Fibroblast of lung (primary cell): ENCODE data around the gene TEX2. TPM values are rescaled to one million over a fixed set of nuclear protein-coding genes. Genes with fewer than 3 reads are reported as not detected.

ENCODE experiments used
- DNase-seq, 2 donors: peaks; one replicate each; pipeline versions ENCODE4 v3.0.0 to v3.0.0-alpha.2; 2010; ENCODE audit warnings: low read depth in 2 of 2
- H2AFZ ChIP-seq: 2 replicates; pipeline ENCODE4 v1.5.1; 2012; ENCODE audit warnings: low read length, control low read depth, inconsistent platforms
- H3K27ac ChIP-seq: 2 replicates; pipeline ENCODE4 v1.5.1; 2011; ENCODE audit warnings: low read length, control low read depth; ENCODE audit not compliant: insufficient read depth
- H3K27me3 ChIP-seq: 2 replicates; pipeline ENCODE4 v1.5.1; 2011; ENCODE audit warnings: mild to moderate bottlenecking, low read length; ENCODE audit not compliant: control insufficient read depth, insufficient read depth
- H3K36me3 ChIP-seq: 2 replicates; pipeline ENCODE4 v1.5.1; 2011; ENCODE audit warnings: low read length; ENCODE audit not compliant: control insufficient read depth, insufficient read depth
- H3K4me1 ChIP-seq: 2 replicates; pipeline ENCODE4 v1.5.1; 2011; ENCODE audit warnings: low read length; ENCODE audit not compliant: control insufficient read depth, insufficient read depth; ENCODE audit errors: extremely low read depth
- H3K4me2 ChIP-seq: 2 replicates; pipeline ENCODE4 v1.5.1; 2011; ENCODE audit warnings: low read length, control low read depth; ENCODE audit not compliant: insufficient read depth; ENCODE audit errors: extremely low read depth
- H3K4me3 ChIP-seq, 4 experiments: fragments of 200-600 bp in 1 of 4; sonication (generic) in 1 of 4; replicated peaks in 1 of 4; 2 replicates each; pipeline ENCODE4 v1.5.1; 2011 to 2016; ENCODE audit warnings: low read length in 4 of 4, low read depth in 3 of 4, mild to moderate bottlenecking in 3 of 4, control low read depth in 2 of 4, inconsistent platforms in 1 of 4, mixed read lengths in 1 of 4; ENCODE audit not compliant: insufficient read depth in 1 of 4; ENCODE audit errors: control extremely low read depth in 1 of 4
- H3K79me2 ChIP-seq: 2 replicates; pipeline ENCODE4 v1.5.1; 2012; ENCODE audit warnings: mild to moderate bottlenecking, low read length, inconsistent platforms; ENCODE audit not compliant: control insufficient read depth, insufficient read depth
- H3K9ac ChIP-seq: 2 replicates; pipeline ENCODE4 v1.5.1; 2011; ENCODE audit warnings: mild to moderate bottlenecking, low read length, control low read depth; ENCODE audit not compliant: insufficient read depth
- H3K9me3 ChIP-seq: 2 replicates; pipeline ENCODE4 v1.5.1; 2012; ENCODE audit warnings: low read depth, low read length; ENCODE audit not compliant: control insufficient read depth, insufficient read depth
- H4K20me1 ChIP-seq: 2 replicates; pipeline ENCODE4 v1.5.1; 2011; ENCODE audit warnings: low read length; ENCODE audit not compliant: control insufficient read depth, insufficient read depth; ENCODE audit errors: extremely low read depth
- EZH2 ChIP-seq: IDR thresholded peaks from 2 replicates; pipeline ENCODE4 v1.5.1; 2012; ENCODE audit warnings: low read length, control low read depth, mild to moderate bottlenecking; ENCODE audit errors: missing control alignments
- polyA plus RNA-seq, 2 donors: library from polyadenylated mRNA; depleted of rRNA in 1 of 2; stranded (reverse) in 1 of 2; unstranded in 1 of 2; fragments of >200 nt; gene quantifications; 2 replicates each; pipeline ENCODE4 v1.2.1, GENCODE V29; 2011 to 2012; ENCODE audit warnings: missing spikeins in 1 of 2
- total RNA-seq: library from RNA; depleted of rRNA; stranded (reverse); fragments of >200 nt; gene quantifications from 2 replicates; pipeline ENCODE4 v1.2.1, GENCODE V29; 2014
- TF ChIP-seq, protein P1 (sequence below), 2 donors: IDR thresholded peaks in 1 of 2; conservative IDR thresholded peaks in 1 of 2; 1 replicate in 1 of 2; 2 replicates in 1 of 2; pipeline ENCODE4 v1.5.1; 2011 to 2012; ENCODE audit warnings: low read length in 2 of 2, control low read depth in 1 of 2, inconsistent platforms in 1 of 2, low read depth in 1 of 2, mild to moderate bottlenecking in 1 of 2

Gene TEX2
- total and polyA plus RNA-seq, 2 donors (not counting 1 experiment from before 2014, with no cell fraction given) = 18.6 to 33.4 TPM

DNA sequence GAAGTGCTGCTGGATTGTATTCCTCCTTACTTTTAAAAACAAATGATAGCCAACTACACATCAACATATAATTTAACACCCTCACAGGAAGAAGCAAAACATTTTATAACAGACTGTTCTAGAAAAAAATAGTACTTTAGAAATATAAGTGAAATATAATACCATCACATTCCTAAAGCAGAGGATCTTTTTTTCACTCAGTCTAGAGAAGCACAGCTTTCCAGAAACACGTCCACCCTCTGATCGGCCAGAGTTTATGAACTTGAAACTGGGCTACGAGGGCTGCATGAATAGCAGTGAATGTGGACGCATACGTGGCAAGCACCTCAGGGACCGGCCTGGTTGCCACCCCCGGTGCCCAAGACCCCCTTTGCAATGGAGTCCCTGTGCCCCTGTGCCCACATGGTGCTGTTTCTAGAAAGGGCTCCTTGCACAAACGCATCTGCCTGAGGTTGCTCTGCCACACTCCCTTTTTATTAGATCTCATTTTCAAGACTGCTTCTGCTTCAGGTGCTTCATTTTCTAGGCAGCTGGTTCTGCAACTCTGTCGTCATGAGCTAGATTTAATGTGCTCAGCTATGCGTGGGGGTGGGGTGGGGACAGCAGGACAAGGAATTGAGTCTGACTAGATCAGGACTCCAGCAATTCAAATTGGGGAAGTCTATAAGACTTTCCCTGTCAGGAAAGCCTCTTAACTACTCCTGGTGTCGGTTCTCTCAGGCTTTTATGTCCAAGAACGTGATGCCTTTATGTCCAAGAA lies 104.0 kb downstream of the TEX2 start:
- Histone ChIP-seq H3K9ac (no peak overlapping the region), H3K4me1 (peaks cover 2% of the 10 kb centered on the region), H4K20me1 (no peaks in the 10 kb centered on the region), H3K36me3 (no peaks in the 10 kb centered on the region), H3K27me3 (no peaks in the 10 kb centered on the region), H3K9me3 (no peaks in the 10 kb centered on the region), H3K27ac (no peak overlapping the region), H3K4me2 (no peak overlapping the region), H3K79me2 (no peaks in the 10 kb centered on the region), H3K4me3 (no peak overlapping the region), H2AFZ (no peak overlapping the region)
- no peak for TF ChIP-seq EZH2
- TF ChIP-seq, protein P1, sequence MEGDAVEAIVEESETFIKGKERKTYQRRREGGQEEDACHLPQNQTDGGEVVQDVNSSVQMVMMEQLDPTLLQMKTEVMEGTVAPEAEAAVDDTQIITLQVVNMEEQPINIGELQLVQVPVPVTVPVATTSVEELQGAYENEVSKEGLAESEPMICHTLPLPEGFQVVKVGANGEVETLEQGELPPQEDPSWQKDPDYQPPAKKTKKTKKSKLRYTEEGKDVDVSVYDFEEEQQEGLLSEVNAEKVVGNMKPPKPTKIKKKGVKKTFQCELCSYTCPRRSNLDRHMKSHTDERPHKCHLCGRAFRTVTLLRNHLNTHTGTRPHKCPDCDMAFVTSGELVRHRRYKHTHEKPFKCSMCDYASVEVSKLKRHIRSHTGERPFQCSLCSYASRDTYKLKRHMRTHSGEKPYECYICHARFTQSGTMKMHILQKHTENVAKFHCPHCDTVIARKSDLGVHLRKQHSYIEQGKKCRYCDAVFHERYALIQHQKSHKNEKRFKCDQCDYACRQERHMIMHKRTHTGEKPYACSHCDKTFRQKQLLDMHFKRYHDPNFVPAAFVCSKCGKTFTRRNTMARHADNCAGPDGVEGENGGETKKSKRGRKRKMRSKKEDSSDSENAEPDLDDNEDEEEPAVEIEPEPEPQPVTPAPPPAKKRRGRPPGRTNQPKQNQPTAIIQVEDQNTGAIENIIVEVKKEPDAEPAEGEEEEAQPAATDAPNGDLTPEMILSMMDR (conservative IDR thresholded peaks at IDR 0.05 in 1 of 2, IDR thresholded peaks at IDR 0.05 in 1 of 2; ENCODE audit: low read depth in 1 of 2, low read length in 2 of 2) = no peak
- no peak for DNase-seq

DNA sequence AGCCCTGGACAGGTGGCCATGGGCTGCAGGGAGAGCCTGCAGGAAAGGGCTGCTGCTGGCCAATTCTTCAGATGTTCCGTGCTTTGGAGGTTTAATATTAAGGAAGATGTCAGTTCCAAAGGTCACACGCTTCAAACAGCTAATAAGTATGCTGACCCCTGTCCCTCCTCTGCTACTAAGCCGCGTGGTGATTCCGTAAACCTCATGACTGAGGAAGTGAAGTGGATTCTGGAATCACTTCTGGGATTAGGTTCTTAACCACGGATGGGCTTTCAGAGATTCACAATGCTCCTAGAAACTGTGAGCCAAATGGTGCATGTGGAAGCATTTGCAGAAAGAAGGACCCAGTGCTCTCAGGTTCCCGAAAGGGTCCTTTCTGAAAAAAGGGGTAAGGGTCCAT lies 104.7 kb downstream of the TEX2 start:
- no peak overlapping the region for H3K27ac ChIP-seq
- no peak overlapping the region for H3K4me3 ChIP-seq
- no peak for DNase-seq
- TF ChIP-seq, protein P1 (conservative IDR thresholded peaks at IDR 0.05 in 1 of 2, IDR thresholded peaks at IDR 0.05 in 1 of 2; ENCODE audit: low read depth in 1 of 2, low read length in 2 of 2) = no peak
- TF ChIP-seq EZH2 = no peak
- H3K4me1 ChIP-seq = peaks cover 2% of the 10 kb centered on the region
- H3K79me2 ChIP-seq = no peaks in the 10 kb centered on the region
- H3K9me3 ChIP-seq = no peaks in the 10 kb centered on the region
- no peak overlapping the region for H3K4me2 ChIP-seq
- no peak overlapping the region for H2AFZ ChIP-seq
- H3K9ac ChIP-seq = no peak overlapping the region
- H4K20me1 ChIP-seq = no peaks in the 10 kb centered on the region
- no peaks in the 10 kb centered on the region for H3K27me3 ChIP-seq
- no peaks in the 10 kb centered on the region for H3K36me3 ChIP-seq

- H3K9me3 ChIP-seq = no peaks in the 10 kb centered on the region
- no peaks in the 10 kb centered on the region for H3K36me3 ChIP-seq
- peaks cover 2% of the 10 kb centered on the region for H3K4me1 ChIP-seq
Observed at GRCh38 chr17:64157669-64158180, 105.3 kb downstream of the TEX2 start.

More at GRCh38 chr17:64157669-64158180, 105.3 kb downstream of the TEX2 start:
- Histone ChIP-seq H4K20me1 (no peaks in the 10 kb centered on the region), H3K27me3 (no peaks in the 10 kb centered on the region), H3K27ac (no peak overlapping the region), H3K79me2 (no peaks in the 10 kb centered on the region), H3K9ac (no peak overlapping the region), H2AFZ (no peak overlapping the region), H3K4me2 (no peak overlapping the region), H3K4me3 (no peak overlapping the region)
- DNase-seq = no peak
- no peak for TF ChIP-seq EZH2
- TF ChIP-seq, protein P1 (conservative IDR thresholded peaks at IDR 0.05 in 1 of 2, IDR thresholded peaks at IDR 0.05 in 1 of 2; ENCODE audit: low read depth in 1 of 2, low read length in 2 of 2) = no peak
